Activated B cell treated with CpG ODN at 0.5 μM for 24 hours (primary cell): ENCODE results near the gene TEAD1. TPM values are rescaled to one million over a fixed set of nuclear protein-coding genes. Genes with fewer than 3 reads are reported as not detected.

ENCODE experiments used
- ATAC-seq: fragments of 200-7000 bp; cut with Tn5 transposase; one replicate; pipeline ENCODE4 v1.10.0; 2021; ENCODE audit warnings: low read depth, mild to moderate bottlenecking, moderate library complexity
- CTCF ChIA-PET: fragments of 350-600 bp; sonication (Branson Sonifier 250); formaldehyde crosslinking; loops from one replicate; lab custom pipeline; 2021; ENCODE audit warnings: antibody characterized with exemption; lab: Charles Lee
- POLR2A ChIA-PET: fragments of 350-600 bp; sonication (Branson Sonifier 250); formaldehyde crosslinking; loops from one replicate; lab custom pipeline; 2021; ENCODE audit warnings: antibody characterized with exemption; lab: Charles Lee
- DNase-seq: peaks from one replicate; pipeline ENCODE4 v3.0.0; 2022
- H3K27ac Mint-ChIP-seq: one replicate; pipeline ENCODE4 v1.8.0; 2020; ENCODE audit warnings: mixed read lengths
- H3K27me3 Mint-ChIP-seq: one replicate; pipeline ENCODE4 v1.8.0; 2021; ENCODE audit warnings: mixed read lengths
- H3K36me3 Mint-ChIP-seq: one replicate; pipeline ENCODE4 v1.8.0; 2021; ENCODE audit warnings: low read depth, mixed read lengths
- H3K4me1 Mint-ChIP-seq: one replicate; pipeline ENCODE4 v1.8.0; 2021; ENCODE audit warnings: mixed read lengths
- H3K4me3 Mint-ChIP-seq: one replicate; pipeline ENCODE4 v1.8.0; 2020; ENCODE audit warnings: mild to moderate bottlenecking, mixed read lengths
- H3K9me3 Mint-ChIP-seq: one replicate; pipeline ENCODE4 v1.8.0; 2020; ENCODE audit warnings: mixed read lengths
- intact Hi-C: fragments of 100-400 bp; cut with micrococcal nuclease; formaldehyde crosslinking; loops from one replicate; pipeline ENCODE4 v1.15.1; 2024
- total RNA-seq: library from RNA; stranded (reverse); gene quantifications from 2 replicates; pipeline ENCODE4 v1.2.3, GENCODE V29; 2022
- TF ChIP-seq, protein P1 (sequence below): fragments of 200-600 bp; IDR thresholded peaks from one replicate; pipeline ENCODE4 v1.8.0; 2022; ENCODE audit warnings: antibody characterized with exemption, mild to moderate bottlenecking

TEAD1 gene
- total RNA-seq, 1 donor from 2014 or later: 0.07 TPM

DNA sequence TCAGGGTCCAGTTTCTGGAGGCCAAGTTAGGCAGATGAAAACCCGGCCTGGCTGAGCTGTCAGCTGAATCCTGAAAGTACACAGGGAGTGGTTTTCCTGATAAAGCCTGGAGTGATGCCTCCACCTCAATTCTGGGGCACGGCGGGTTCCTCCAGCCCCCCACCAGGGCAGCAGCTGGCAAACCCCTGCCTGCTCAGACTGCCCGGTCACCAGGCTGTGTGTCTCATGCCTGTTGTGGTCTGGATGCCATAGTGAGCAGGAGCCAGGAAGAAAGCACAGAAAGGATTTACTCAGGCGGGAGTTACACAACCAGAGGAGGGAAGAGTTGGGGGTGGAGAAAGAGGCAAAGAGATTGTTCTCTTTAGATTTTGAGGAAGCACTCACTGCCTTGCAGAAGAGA lies 215.0 kb downstream of the TEAD1 start:
- H3K9me3 Mint-ChIP-seq: no peaks in the 10 kb centered on the region
- TF ChIP-seq, protein P1, sequence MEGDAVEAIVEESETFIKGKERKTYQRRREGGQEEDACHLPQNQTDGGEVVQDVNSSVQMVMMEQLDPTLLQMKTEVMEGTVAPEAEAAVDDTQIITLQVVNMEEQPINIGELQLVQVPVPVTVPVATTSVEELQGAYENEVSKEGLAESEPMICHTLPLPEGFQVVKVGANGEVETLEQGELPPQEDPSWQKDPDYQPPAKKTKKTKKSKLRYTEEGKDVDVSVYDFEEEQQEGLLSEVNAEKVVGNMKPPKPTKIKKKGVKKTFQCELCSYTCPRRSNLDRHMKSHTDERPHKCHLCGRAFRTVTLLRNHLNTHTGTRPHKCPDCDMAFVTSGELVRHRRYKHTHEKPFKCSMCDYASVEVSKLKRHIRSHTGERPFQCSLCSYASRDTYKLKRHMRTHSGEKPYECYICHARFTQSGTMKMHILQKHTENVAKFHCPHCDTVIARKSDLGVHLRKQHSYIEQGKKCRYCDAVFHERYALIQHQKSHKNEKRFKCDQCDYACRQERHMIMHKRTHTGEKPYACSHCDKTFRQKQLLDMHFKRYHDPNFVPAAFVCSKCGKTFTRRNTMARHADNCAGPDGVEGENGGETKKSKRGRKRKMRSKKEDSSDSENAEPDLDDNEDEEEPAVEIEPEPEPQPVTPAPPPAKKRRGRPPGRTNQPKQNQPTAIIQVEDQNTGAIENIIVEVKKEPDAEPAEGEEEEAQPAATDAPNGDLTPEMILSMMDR: no peak
- H3K36me3 Mint-ChIP-seq: no peaks in the 10 kb centered on the region
- H3K27me3 Mint-ChIP-seq: peaks cover 2% of the 10 kb centered on the region
- ATAC-seq: no peak
- intact Hi-C loops: loop anchor here (2.0 kb wide), 1 partner anchor 290 kb away; no protein-coding TSS in a partner anchor
- ChIA-PET POLR2A (no interaction called here), CTCF (interaction anchor here (0.8 to 1.4 kb wide), 4 partner anchors 16 to 559 kb away, joined by 3 to 7 read pairs (median 4); no protein-coding TSS in a partner anchor)
- H3K27ac Mint-ChIP-seq: no peak overlapping the region
- H3K4me3 Mint-ChIP-seq: no peak overlapping the region
- no peaks in the 10 kb centered on the region for H3K4me1 Mint-ChIP-seq
- DNase-seq: no peak

DNA sequence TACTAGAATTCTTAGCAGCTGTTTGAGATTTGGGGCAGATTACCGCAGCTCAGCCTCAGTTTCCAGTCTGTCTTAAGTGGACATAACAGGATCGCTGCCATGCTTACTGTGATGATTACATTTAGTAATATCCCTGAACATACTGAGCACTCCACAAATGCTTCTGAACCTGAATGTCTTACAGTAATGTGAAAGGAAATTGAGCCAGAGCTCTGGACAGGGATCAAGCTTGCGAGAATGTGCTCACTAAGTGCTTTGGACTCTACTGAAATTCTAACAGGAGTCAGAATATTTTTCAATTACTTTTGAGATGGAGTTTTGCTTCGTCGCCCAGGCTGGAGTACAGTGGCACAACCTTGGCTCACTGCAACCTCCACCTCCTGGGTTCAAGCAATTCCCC lies 216.3 kb downstream of the TEAD1 start:
- H3K27ac Mint-ChIP-seq: no peak overlapping the region
- peaks cover 4% of the 10 kb centered on the region for H3K27me3 Mint-ChIP-seq
- H3K4me1 Mint-ChIP-seq: no peaks in the 10 kb centered on the region
- no peaks in the 10 kb centered on the region for H3K9me3 Mint-ChIP-seq
- DNase-seq (no peak), ATAC-seq (no peak)
- ChIA-PET CTCF (interaction anchor here (1.4 to 2.2 kb wide), 2 partner anchors 20 to 559 kb away, joined by 3 to 7 read pairs; no protein-coding TSS in a partner anchor), POLR2A (no interaction called here)
- no peaks in the 10 kb centered on the region for H3K36me3 Mint-ChIP-seq
- H3K4me3 Mint-ChIP-seq: no peak overlapping the region
- intact Hi-C loops: no loop called here
- TF ChIP-seq, protein P1: no peak

DNA sequence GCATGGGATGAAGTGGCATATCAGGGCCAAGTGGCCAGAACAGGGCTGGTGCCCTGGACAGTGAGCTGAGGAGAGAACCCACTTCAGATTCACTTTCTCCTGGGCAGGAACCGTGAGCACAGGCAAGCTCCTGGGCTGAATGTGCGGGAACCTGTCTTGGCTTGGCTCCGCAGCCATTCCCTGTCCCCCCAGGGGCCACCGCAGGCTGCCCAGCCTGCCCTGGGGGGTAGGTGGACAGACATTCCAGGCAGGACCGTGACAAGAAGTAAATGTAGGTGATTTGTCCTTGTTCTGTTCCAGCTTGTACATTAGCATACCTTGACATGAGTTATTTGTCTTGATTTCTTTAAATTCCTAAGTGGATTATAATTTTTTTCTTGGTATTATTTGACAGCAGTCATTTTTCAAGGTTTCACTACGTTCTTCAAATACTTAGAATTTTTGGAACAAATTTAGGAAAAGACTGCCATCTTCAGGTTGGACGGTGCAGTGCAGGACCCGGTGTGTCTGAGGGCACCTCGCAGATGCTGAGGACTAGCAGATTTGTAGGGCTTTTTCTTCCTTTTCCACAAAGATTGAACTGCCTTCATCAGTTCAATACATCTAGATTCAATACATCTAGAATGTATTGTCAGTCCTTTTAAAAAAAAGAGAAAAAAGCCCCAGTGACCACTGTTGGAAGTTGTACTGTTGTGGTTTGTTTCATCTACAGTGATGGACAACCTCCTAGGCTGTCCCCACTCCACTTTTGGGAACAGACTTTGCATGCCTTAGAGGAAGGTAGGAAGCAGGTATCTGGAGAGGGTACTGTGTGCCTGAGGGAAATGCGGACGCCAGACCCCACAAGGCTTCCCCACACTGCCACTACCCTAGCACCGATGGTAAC lies 219.8 kb downstream of the TEAD1 start:
- POLR2A ChIA-PET: no interaction called here
- Mint-ChIP-seq H3K36me3 (no peaks in the 10 kb centered on the region), H3K9me3 (no peaks in the 10 kb centered on the region), H3K4me1 (no peaks in the 10 kb centered on the region), H3K4me3 (no peak overlapping the region), H3K27ac (no peak overlapping the region), H3K27me3 (peaks cover 10% of the 10 kb centered on the region)
- TF ChIP-seq, protein P1: no peak
- DNase-seq: no peak
- intact Hi-C loops: no loop called here
- CTCF ChIA-PET: no interaction called here
- no peak for ATAC-seq

GRCh38 chr11:12897390-12897789 lies 223.2 kb downstream of the TEAD1 start:
- no peak for DNase-seq
- TF ChIP-seq, protein P1: no peak
- ChIA-PET POLR2A (no interaction called here), CTCF (no interaction called here)
- Mint-ChIP-seq H3K4me1 (no peaks in the 10 kb centered on the region), H3K4me3 (no peak overlapping the region), H3K36me3 (no peaks in the 10 kb centered on the region), H3K9me3 (no peaks in the 10 kb centered on the region), H3K27ac (no peak overlapping the region), H3K27me3 (peaks cover 12% of the 10 kb centered on the region)
- intact Hi-C loops: no loop called here
- ATAC-seq: no peak

- H3K9me3 Mint-ChIP-seq: no peaks in the 10 kb centered on the region
- H3K27ac Mint-ChIP-seq: no peak overlapping the region
- DNase-seq: no peak
- no peaks in the 10 kb centered on the region for H3K4me1 Mint-ChIP-seq
- no peak for ATAC-seq
- H3K36me3 Mint-ChIP-seq: no peaks in the 10 kb centered on the region
- H3K4me3 Mint-ChIP-seq: no peak overlapping the region
- POLR2A ChIA-PET: no interaction called here
- CTCF ChIA-PET: no interaction called here
- peaks cover 12% of the 10 kb centered on the region for H3K27me3 Mint-ChIP-seq
- intact Hi-C loops: no loop called here
- TF ChIP-seq, protein P1: no peak
Measured at GRCh38 chr11:12897867-12898266, 223.6 kb downstream of the TEAD1 start.
